H1 (cell line): Measurements from ENCODE around the gene VPS37D. TPM values are rescaled to one million over a fixed set of nuclear protein-coding genes. Genes with fewer than 3 reads are reported as not detected.

Source experiments
- polyA plus RNA-seq, 7 experiments: library from polyadenylated mRNA; depleted of rRNA in 3 of 7; stranded (reverse) in 5 of 7; unstranded in 2 of 7; fragments of >200 nt in 5 of 7; fragments of 200-250 nt in 2 of 7; gene quantifications; 1 replicate in 5 of 7; 2 replicates in 1 of 7; 4 replicates in 1 of 7; pipeline versions ENCODE4 v1.2.1 to v1.2.3, GENCODE V29; 2011 to 2013; ENCODE audit warnings: missing spikeins in 2 of 7, mixed read lengths in 2 of 7
- total RNA-seq: library from RNA; stranded (reverse); fragmentation: NEBNext Ultra II Directional; extraction: Animal tissue kit (Norgen Biotek cat#: 25700); gene quantifications from 2 replicates; pipeline ENCODE4 v1.2.1, GENCODE V29; 2021
- TF ChIP-seq, protein P1 (sequence below): fragments of 300-600 bp; sonication (generic); IDR thresholded peaks from 2 replicates; pipeline ENCODE4 v1.7.1; 2012; ENCODE audit warnings: low read length, moderate library complexity, mild to moderate bottlenecking, inconsistent platforms; ENCODE audit not compliant: insufficient replicate concordance
- TF ChIP-seq, protein P2 (sequence below): IDR thresholded peaks from 2 replicates; pipeline ENCODE4 v1.6.1; 2012; ENCODE audit warnings: inconsistent platforms

VPS37D gene
- total and polyA plus RNA-seq, 2 of the 8 experiments (the other 6 are each of a cell fraction or from before 2014, with no cell fraction given), result 3.4 to 5.0 TPM

GRCh38 chr7:73682745-73683055 is 15.1 kb downstream of the VPS37D start (continued):
- TF ChIP-seq, protein P1, sequence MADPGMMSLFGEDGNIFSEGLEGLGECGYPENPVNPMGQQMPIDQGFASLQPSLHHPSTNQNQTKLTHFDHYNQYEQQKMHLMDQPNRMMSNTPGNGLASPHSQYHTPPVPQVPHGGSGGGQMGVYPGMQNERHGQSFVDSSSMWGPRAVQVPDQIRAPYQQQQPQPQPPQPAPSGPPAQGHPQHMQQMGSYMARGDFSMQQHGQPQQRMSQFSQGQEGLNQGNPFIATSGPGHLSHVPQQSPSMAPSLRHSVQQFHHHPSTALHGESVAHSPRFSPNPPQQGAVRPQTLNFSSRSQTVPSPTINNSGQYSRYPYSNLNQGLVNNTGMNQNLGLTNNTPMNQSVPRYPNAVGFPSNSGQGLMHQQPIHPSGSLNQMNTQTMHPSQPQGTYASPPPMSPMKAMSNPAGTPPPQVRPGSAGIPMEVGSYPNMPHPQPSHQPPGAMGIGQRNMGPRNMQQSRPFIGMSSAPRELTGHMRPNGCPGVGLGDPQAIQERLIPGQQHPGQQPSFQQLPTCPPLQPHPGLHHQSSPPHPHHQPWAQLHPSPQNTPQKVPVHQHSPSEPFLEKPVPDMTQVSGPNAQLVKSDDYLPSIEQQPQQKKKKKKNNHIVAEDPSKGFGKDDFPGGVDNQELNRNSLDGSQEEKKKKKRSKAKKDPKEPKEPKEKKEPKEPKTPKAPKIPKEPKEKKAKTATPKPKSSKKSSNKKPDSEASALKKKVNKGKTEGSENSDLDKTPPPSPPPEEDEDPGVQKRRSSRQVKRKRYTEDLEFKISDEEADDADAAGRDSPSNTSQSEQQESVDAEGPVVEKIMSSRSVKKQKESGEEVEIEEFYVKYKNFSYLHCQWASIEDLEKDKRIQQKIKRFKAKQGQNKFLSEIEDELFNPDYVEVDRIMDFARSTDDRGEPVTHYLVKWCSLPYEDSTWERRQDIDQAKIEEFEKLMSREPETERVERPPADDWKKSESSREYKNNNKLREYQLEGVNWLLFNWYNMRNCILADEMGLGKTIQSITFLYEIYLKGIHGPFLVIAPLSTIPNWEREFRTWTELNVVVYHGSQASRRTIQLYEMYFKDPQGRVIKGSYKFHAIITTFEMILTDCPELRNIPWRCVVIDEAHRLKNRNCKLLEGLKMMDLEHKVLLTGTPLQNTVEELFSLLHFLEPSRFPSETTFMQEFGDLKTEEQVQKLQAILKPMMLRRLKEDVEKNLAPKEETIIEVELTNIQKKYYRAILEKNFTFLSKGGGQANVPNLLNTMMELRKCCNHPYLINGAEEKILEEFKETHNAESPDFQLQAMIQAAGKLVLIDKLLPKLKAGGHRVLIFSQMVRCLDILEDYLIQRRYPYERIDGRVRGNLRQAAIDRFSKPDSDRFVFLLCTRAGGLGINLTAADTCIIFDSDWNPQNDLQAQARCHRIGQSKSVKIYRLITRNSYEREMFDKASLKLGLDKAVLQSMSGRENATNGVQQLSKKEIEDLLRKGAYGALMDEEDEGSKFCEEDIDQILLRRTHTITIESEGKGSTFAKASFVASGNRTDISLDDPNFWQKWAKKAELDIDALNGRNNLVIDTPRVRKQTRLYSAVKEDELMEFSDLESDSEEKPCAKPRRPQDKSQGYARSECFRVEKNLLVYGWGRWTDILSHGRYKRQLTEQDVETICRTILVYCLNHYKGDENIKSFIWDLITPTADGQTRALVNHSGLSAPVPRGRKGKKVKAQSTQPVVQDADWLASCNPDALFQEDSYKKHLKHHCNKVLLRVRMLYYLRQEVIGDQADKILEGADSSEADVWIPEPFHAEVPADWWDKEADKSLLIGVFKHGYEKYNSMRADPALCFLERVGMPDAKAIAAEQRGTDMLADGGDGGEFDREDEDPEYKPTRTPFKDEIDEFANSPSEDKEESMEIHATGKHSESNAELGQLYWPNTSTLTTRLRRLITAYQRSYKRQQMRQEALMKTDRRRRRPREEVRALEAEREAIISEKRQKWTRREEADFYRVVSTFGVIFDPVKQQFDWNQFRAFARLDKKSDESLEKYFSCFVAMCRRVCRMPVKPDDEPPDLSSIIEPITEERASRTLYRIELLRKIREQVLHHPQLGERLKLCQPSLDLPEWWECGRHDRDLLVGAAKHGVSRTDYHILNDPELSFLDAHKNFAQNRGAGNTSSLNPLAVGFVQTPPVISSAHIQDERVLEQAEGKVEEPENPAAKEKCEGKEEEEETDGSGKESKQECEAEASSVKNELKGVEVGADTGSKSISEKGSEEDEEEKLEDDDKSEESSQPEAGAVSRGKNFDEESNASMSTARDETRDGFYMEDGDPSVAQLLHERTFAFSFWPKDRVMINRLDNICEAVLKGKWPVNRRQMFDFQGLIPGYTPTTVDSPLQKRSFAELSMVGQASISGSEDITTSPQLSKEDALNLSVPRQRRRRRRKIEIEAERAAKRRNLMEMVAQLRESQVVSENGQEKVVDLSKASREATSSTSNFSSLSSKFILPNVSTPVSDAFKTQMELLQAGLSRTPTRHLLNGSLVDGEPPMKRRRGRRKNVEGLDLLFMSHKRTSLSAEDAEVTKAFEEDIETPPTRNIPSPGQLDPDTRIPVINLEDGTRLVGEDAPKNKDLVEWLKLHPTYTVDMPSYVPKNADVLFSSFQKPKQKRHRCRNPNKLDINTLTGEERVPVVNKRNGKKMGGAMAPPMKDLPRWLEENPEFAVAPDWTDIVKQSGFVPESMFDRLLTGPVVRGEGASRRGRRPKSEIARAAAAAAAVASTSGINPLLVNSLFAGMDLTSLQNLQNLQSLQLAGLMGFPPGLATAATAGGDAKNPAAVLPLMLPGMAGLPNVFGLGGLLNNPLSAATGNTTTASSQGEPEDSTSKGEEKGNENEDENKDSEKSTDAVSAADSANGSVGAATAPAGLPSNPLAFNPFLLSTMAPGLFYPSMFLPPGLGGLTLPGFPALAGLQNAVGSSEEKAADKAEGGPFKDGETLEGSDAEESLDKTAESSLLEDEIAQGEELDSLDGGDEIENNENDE, result no peak
- TF ChIP-seq, protein P2, sequence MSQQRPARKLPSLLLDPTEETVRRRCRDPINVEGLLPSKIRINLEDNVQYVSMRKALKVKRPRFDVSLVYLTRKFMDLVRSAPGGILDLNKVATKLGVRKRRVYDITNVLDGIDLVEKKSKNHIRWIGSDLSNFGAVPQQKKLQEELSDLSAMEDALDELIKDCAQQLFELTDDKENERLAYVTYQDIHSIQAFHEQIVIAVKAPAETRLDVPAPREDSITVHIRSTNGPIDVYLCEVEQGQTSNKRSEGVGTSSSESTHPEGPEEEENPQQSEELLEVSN, result peak; percentile 40
